C4-2B (cell line): ENCODE results near the gene ZNF519.
"Not testable (repeated sequence)": the region's sequence is repeated elsewhere in the genome, so short reads cannot be mapped to it uniquely, and the experiment has no call there.

ENCODE experiments used
- ZFX ChIP-seq: fragments of 450-650 bp; IDR thresholded peaks from 2 replicates; pipeline ENCODE4 v1.6.1; 2017
- TF ChIP-seq, protein P1 (sequence below): fragments of 450-650 bp; conservative IDR thresholded peaks from 2 replicates; pipeline ENCODE4 v1.5.1; 2017; ENCODE audit warnings: mild to moderate bottlenecking

- TF ChIP-seq, protein P1, sequence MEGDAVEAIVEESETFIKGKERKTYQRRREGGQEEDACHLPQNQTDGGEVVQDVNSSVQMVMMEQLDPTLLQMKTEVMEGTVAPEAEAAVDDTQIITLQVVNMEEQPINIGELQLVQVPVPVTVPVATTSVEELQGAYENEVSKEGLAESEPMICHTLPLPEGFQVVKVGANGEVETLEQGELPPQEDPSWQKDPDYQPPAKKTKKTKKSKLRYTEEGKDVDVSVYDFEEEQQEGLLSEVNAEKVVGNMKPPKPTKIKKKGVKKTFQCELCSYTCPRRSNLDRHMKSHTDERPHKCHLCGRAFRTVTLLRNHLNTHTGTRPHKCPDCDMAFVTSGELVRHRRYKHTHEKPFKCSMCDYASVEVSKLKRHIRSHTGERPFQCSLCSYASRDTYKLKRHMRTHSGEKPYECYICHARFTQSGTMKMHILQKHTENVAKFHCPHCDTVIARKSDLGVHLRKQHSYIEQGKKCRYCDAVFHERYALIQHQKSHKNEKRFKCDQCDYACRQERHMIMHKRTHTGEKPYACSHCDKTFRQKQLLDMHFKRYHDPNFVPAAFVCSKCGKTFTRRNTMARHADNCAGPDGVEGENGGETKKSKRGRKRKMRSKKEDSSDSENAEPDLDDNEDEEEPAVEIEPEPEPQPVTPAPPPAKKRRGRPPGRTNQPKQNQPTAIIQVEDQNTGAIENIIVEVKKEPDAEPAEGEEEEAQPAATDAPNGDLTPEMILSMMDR = not testable (repeated sequence)
- not testable (repeated sequence) for TF ChIP-seq ZFX
Observed at GRCh38 chr18:14145021-14145420, 12.8 kb upstream of the ZNF519 start.
